Right lobe of liver (tissue), 4 donors: Measurements from ENCODE around the gene OR51B2.

Experiments used
- CTCF ChIP-seq, 4 donors: fragments of 200-600 bp in 3 of 4; fragments of 450-650 bp in 1 of 4; IDR thresholded peaks; one replicate each; pipeline versions ENCODE4 v1.5.1 to v1.8.0; 2016 to 2022; ENCODE audit warnings: antibody characterized with exemption in 4 of 4, mild to moderate bottlenecking in 2 of 4
- POLR2A ChIP-seq: fragments of 450-650 bp; IDR thresholded peaks from one replicate; pipeline ENCODE4 v1.6.1; 2017; ENCODE audit warnings: antibody characterized with exemption, mild to moderate bottlenecking
- donor health status: DM: no; HTN: no; CAD: no.
- donor health status: DM: no; HTN: no; CAD: no.
- donor health status: DM: no; HTN: yes; CAD: no.

- TF ChIP-seq POLR2A (no peak), CTCF (IDR thresholded peaks at IDR 0.05) (no peak)
Observed at GRCh38 chr11:5277807-5278382, 46.2 kb downstream of the OR51B2 start.
